Heart left ventricle (tissue), 16 donors: ENCODE measurements around the gene CCDC32. TPM values are rescaled to one million over a fixed set of nuclear protein-coding genes. Genes with fewer than 3 reads are reported as not detected.

Experiments used
- ATAC-seq, 4 donors: fragments of 200-7000 bp; cut with Tn5 transposase; one replicate each; pipeline ENCODE4 v1.9.1; 2020 to 2022; ENCODE audit warnings: moderate library complexity in 4 of 4, mild to moderate bottlenecking in 3 of 4, moderate number of reproducible peaks in 1 of 4
- DNase-seq, 5 donors: peaks; one replicate each; pipeline ENCODE4 v3.0.0-alpha.2; 2020
- H3K27ac ChIP-seq, 12 donors: fragments of 200-600 bp; sonication (generic) in 4 of 12; one replicate each; pipeline versions ENCODE4 v1.5.0 to v1.8.0; 2016 to 2022; ENCODE audit warnings: mild to moderate bottlenecking in 2 of 12
- H3K27me3 ChIP-seq, 9 donors: fragments of 200-600 bp; sonication (generic) in 2 of 9; one replicate each; pipeline versions ENCODE4 v1.5.1 to v1.8.0; 2016 to 2022; ENCODE audit warnings: mild to moderate bottlenecking in 3 of 9
- H3K36me3 ChIP-seq, 9 donors: fragments of 200-600 bp; sonication (generic) in 2 of 9; one replicate each; pipeline versions ENCODE4 v1.5.0 to v1.8.0; 2018 to 2022; ENCODE audit warnings: mild to moderate bottlenecking in 2 of 9
- H3K4me1 ChIP-seq, 12 donors: fragments of 200-600 bp; sonication (generic) in 4 of 12; one replicate each; pipeline versions ENCODE4 v1.5.0 to v1.8.0; 2016 to 2022; ENCODE audit warnings: mild to moderate bottlenecking in 3 of 12
- H3K4me3 ChIP-seq, 12 donors: fragments of 200-600 bp; sonication (generic) in 4 of 12; one replicate each; pipeline versions ENCODE4 v1.5.0 to v1.8.0; 2017 to 2022; ENCODE audit warnings: mild to moderate bottlenecking in 9 of 12, moderate library complexity in 4 of 12
- H3K9me3 ChIP-seq, 12 donors: fragments of 200-600 bp; sonication (generic) in 4 of 12; one replicate each; pipeline versions ENCODE4 v1.5.0 to v1.8.0; 2016 to 2022; ENCODE audit warnings: mild to moderate bottlenecking in 1 of 12
- CTCF ChIP-seq, 12 donors: fragments of 200-600 bp; sonication (generic) in 4 of 12; IDR thresholded peaks; one replicate each; pipeline versions ENCODE4 v1.5.0 to v1.8.0; 2018 to 2022; ENCODE audit warnings: antibody characterized with exemption in 12 of 12, mild to moderate bottlenecking in 5 of 12
- POLR2A ChIP-seq, 2 donors: fragments of 450-650 bp; IDR thresholded peaks; one replicate each; pipeline ENCODE4 v1.6.1; 2017; ENCODE audit warnings: antibody characterized with exemption in 2 of 2, mild to moderate bottlenecking in 2 of 2, moderate library complexity in 2 of 2
- WGBS, 4 donors: extraction: QIAGEN DNeasy Blood & Tissue Kit in 2 of 4; methylation state at CpG; one replicate each; pipeline versions ENCODE4 v1.1.5 to v1.1.7; 2013 to 2018; 5-methylcytosine and 5-hydroxymethylcytosine counted together
- intact Hi-C, 10 donors: fragments of 100-400 bp; cut with DNase I; formaldehyde crosslinking; loops; one replicate each; pipeline versions ENCODE4 v1.11.1 to v1.14.2; 2022
- polyA plus RNA-seq, 2 donors: library from polyadenylated mRNA; stranded (reverse); fragments of 200-250 nt; gene quantifications; one replicate each; pipeline ENCODE4 v1.2.3, GENCODE V29; 2013
- total RNA-seq, 9 donors: library from RNA; depleted of rRNA in 2 of 9; stranded (reverse); fragments of >200 nt in 2 of 9; fragmentation: NEBNext Ultra II Directional in 3 of 9; extraction: Animal tissue kit (Norgen Biotek cat#: 25700) in 3 of 9; gene quantifications; one replicate each; pipeline versions ENCODE4 v1.1.0 to v1.2.4, GENCODE V29; 2016 to 2023
- donor health status: ischemic (EF 13 %, LVEDD 7.1; RV severe dilation, severe dysfunction).
- donor health status: healthy with polysubstance abuse.
- donor health status: DM: no; HTN: yes; CAD: no.
- donor health status: DM: no; HTN: no; CAD: no.
- donor health status: ischemic (EF 25% LVEDD 6.9; RV normal size, moderate dysfunction).
- donor health status: ischemic (EF 25% LVEDD 5.7; RV mildly dilated, moderate dysfunction).
- donor health status: healthy.
- donor health status: DM: yes; HTN: yes; CAD: no.
- donor health status: ischemic (EF 35%, LVEDD 5.7; RV mildly dilated, moderate dysfunction).
- donor health status: nonischemic (EF 11% LVEDD 7.7; RV severe dilation, severe dysfunction).
- donor health status: DM: yes; HTN: yes; CAD: no.
- donor health status: PGD.
- donor health status: ischemic (EF 29% LVEDD 5.4; RV normal size, mild dysfunction).
- donor health status: nonischemic (EF 23%, LVEDD 6.1; RV moderate dilation, normal function).

The CCDC32 gene
- total and polyA plus RNA-seq, 11 donors = 13.0 to 38.2 (median 25.4) TPM

DNA sequence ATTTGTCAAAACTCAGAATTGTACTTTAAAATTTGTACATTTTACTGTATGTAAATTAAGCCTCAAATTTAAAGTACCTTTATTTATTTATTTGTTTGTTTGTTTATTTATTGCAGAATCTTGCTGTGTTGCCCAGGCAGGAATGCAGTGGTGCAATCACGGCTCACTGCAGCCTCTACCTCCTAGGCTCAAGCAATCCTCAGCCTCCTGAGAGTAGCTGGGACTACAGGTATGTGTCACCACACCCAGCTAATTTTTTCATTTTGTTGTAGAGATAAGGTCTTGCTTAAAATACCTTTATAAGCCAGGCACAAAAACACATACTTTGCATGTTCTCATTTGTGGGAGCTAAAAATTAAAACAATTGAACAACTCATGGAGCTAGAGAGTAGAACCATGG is 56.6 kb downstream of the CCDC32 start:
- no peak for ATAC-seq
- TF ChIP-seq CTCF (IDR thresholded peaks at IDR 0.05) (no peak), POLR2A (IDR thresholded peaks at IDR 0.05) (no peak)
- DNase-seq = no peak
- Histone ChIP-seq H3K27me3 (peaks cover 0 to 41% (median 0%) of the 10 kb centered on the region in 9 donors), H3K27ac (no peak overlapping the region), H3K36me3 (no peaks in the 10 kb centered on the region), H3K9me3 (no peaks in the 10 kb centered on the region), H3K4me1 (peaks cover 0 to 25% (median 17%) of the 10 kb centered on the region in 12 donors), H3K4me3 (no peak overlapping the region)
- WGBS, 4 donors = 90 to 100% (median 96%) methylated on average over 1 of the region's 1 CpG
- intact Hi-C loops = loop anchor here in 4 of 10 donors (5.0 to 10.0 kb wide), 3 partner anchors 56 to 66 kb away; partner anchors contain the start of gene BAHD1 (in 3 of the 4)

DNA sequence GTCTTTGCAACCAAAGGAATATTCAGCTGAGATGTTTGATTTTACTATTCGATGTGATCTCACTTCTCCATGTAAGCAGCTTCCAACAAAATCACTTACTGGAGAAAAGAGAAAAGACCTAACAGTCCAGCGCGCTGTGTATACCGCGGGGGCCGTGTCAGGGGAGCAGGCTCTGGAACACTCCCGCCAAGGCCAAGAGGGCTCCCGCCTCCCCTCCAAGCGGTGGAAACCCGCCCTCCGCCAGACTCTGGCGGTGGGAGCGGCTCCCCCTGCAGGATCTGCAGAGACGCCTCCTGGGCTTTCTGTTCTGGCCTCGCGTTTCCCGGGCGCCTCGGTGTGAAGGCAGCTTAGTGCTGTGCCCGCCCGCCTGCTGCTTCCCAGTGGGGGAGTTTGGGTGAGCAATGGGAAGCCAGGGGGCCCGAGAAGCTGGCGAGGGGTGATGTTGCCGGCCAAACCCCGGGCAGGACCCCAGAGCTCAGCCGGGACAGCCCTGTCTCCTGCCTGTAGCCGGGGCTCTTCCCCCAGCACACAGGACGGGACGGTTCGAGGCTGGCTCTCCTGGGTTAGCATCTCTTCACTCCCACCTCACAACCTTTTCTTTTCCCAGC is 57.8 kb downstream of the CCDC32 start:
- ATAC-seq = peak; percentile 76 to 93 (median 92)
- Histone ChIP-seq H3K36me3 (no peaks in the 10 kb centered on the region), H3K4me1 (peaks cover 0 to 24% (median 17%) of the 10 kb centered on the region in 12 donors), H3K9me3 (no peaks in the 10 kb centered on the region), H3K27ac (peak overlapping the region in 3 of 12 donors; percentile 31 to 42 (median 35)), H3K4me3 (peak overlapping the region in 10 of 12 donors; percentile 20 to 46 (median 34)), H3K27me3 (peaks cover 0 to 39% (median 0%) of the 10 kb centered on the region in 9 donors)
- TF ChIP-seq CTCF (IDR thresholded peaks at IDR 0.05) (peak; percentile 59 to 90 (median 70)), POLR2A (IDR thresholded peaks at IDR 0.05) (no peak)
- whole genome bisulfite sequencing, 4 donors = 2 to 5% (median 3%) methylated on average over 29 to 30 of the region's 30 CpGs
- peak; percentile 78 to 88 (median 83) for DNase-seq
- intact Hi-C loops = loop anchor here in 6 of 10 donors (1.0 to 10.0 kb wide), 6 partner anchors 36 to 66 kb away; partner anchors contain the start of gene BAHD1 (in 4 of the 6)

Other genes starting within 250 kb of the CCDC32 start
- gene INAFM2, start 241.3 kb downstream of the CCDC32 start, total RNA-seq = 10 to 100 TPM; 28.6 to 92.7 (median 40.1) TPM
- gene INAFM2, start 241.3 kb downstream of the CCDC32 start, polyA plus RNA-seq = 10 to 100 TPM; 27.9 to 34.8 TPM
- gene CCDC9B, start 224.1 kb downstream of the CCDC32 start, total RNA-seq = 100 to 1,000 TPM in 7 of 9 donors, 10 to 100 TPM in 2; 54.1 to 165 (median 119) TPM
- 100 to 1,000 TPM in 1 of 2 donors, 10 to 100 TPM in 1; 38.0 to 121 TPM for gene CCDC9B, start 224.1 kb downstream of the CCDC32 start, polyA plus RNA-seq
- gene PHGR1, start 214.0 kb downstream of the CCDC32 start, total RNA-seq = not detected
- 1 to 10 TPM in 1 of 2 donors, under 1 TPM in 1; 0.71 to 1.4 TPM for gene PHGR1, start 214.0 kb downstream of the CCDC32 start, polyA plus RNA-seq
- gene DISP2, start 206.8 kb downstream of the CCDC32 start, total RNA-seq = 1 to 10 TPM in 2 of 9 donors, under 1 TPM in 7; 0.13 to 1.1 (median 0.40) TPM
- gene DISP2, start 206.8 kb downstream of the CCDC32 start, polyA plus RNA-seq = 1 to 10 TPM in 1 of 2 donors, under 1 TPM in 1; 0.10 to 1.8 TPM
- 10 to 100 TPM in 4 of 9 donors, 1 to 10 TPM in 5; 8.9 to 20.1 (median 9.9) TPM for gene KNSTRN, start 182.3 kb downstream of the CCDC32 start, total RNA-seq
- 10 to 100 TPM in 1 of 2 donors, 1 to 10 TPM in 1; 8.0 to 16.7 TPM for gene KNSTRN, start 182.3 kb downstream of the CCDC32 start, polyA plus RNA-seq
- 100 to 1,000 TPM in 4 of 9 donors, 10 to 100 TPM in 5; 72.1 to 130 (median 99.8) TPM for gene IVD, start 159.2 kb downstream of the CCDC32 start, total RNA-seq
- 10 to 100 TPM; 52.9 to 56.2 TPM for gene IVD, start 159.2 kb downstream of the CCDC32 start, polyA plus RNA-seq
- 10 to 100 TPM; 12.8 to 28.4 (median 16.1) TPM for gene BAHD1, start 124.1 kb downstream of the CCDC32 start, total RNA-seq
- 10 to 100 TPM in 1 of 2 donors, 1 to 10 TPM in 1; 7.8 to 17.3 TPM for gene BAHD1, start 124.1 kb downstream of the CCDC32 start, polyA plus RNA-seq
- gene CHST14, start 94.1 kb downstream of the CCDC32 start, total RNA-seq = 10 to 100 TPM in 3 of 9 donors, 1 to 10 TPM in 6; 6.4 to 10.8 (median 8.6) TPM
- gene CHST14, start 94.1 kb downstream of the CCDC32 start, polyA plus RNA-seq = 1 to 10 TPM; 6.0 to 6.2 TPM
- 10 to 100 TPM in 2 of 9 donors, 1 to 10 TPM in 7; 5.8 to 11.0 (median 9.0) TPM for gene RPUSD2, start 4.3 kb upstream of the CCDC32 start, total RNA-seq
- 1 to 10 TPM; 8.5 to 9.0 TPM for gene RPUSD2, start 4.3 kb upstream of the CCDC32 start, polyA plus RNA-seq
- 1 to 10 TPM in 4 of 9 donors, under 1 TPM in 4, not detected in 1; 0.11 to 5.9 (median 1.0) TPM for gene KNL1, start 29.2 kb upstream of the CCDC32 start, total RNA-seq
- gene KNL1, start 29.2 kb upstream of the CCDC32 start, polyA plus RNA-seq = under 1 TPM; 0.04 to 0.07 TPM
- 1 to 10 TPM in 3 of 9 donors, under 1 TPM in 4, not detected in 2; 0.48 to 3.9 (median 0.65) TPM for gene RAD51, start 130.1 kb upstream of the CCDC32 start, total RNA-seq
- gene RAD51, start 130.1 kb upstream of the CCDC32 start, polyA plus RNA-seq = under 1 TPM; 0.15 to 0.36 TPM
- 10 to 100 TPM; 12.0 to 22.9 (median 18.5) TPM for gene RMDN3, start 190.2 kb upstream of the CCDC32 start, total RNA-seq
- 10 to 100 TPM; 14.0 to 26.2 TPM for gene RMDN3, start 190.2 kb upstream of the CCDC32 start, polyA plus RNA-seq
- 10 to 100 TPM in 2 of 9 donors, 1 to 10 TPM in 7; 1.6 to 24.0 (median 6.6) TPM for gene GCHFR, start 199.0 kb upstream of the CCDC32 start, total RNA-seq
- 10 to 100 TPM in 1 of 2 donors, 1 to 10 TPM in 1; 5.1 to 12.7 TPM for gene GCHFR, start 199.0 kb upstream of the CCDC32 start, polyA plus RNA-seq
- 1 to 10 TPM in 1 of 9 donors, under 1 TPM in 5, not detected in 3; 0.12 to 1.1 (median 0.18) TPM for gene C15orf62, start 204.9 kb upstream of the CCDC32 start, total RNA-seq
- gene C15orf62, start 204.9 kb upstream of the CCDC32 start, polyA plus RNA-seq = under 1 TPM; 0.06 to 0.30 TPM
- gene ZFYVE19, start 242.0 kb upstream of the CCDC32 start, total RNA-seq = 10 to 100 TPM; 11.9 to 27.1 (median 18.8) TPM
- 10 to 100 TPM; 10.5 to 18.9 TPM for gene ZFYVE19, start 242.0 kb upstream of the CCDC32 start, polyA plus RNA-seq
- gene DNAJC17, start 242.4 kb upstream of the CCDC32 start, total RNA-seq = 10 to 100 TPM in 8 of 9 donors, 1 to 10 TPM in 1; 7.6 to 19.7 (median 14.7) TPM
- 10 to 100 TPM; 29.1 to 29.9 TPM for gene DNAJC17, start 242.4 kb upstream of the CCDC32 start, polyA plus RNA-seq